Mesothelial cell of epicardium (in vitro differentiated cells): Measurements from ENCODE around the gene LCE7A. TPM values are rescaled to one million over a fixed set of nuclear protein-coding genes. Genes with fewer than 3 reads are reported as not detected.

Source experiments
- DNase-seq, 2 experiments: peaks; one replicate each; pipeline ENCODE4 v3.0.0; 2021; ENCODE audit warnings: low spot score in 2 of 2; ENCODE audit not compliant: unreplicated experiment in 2 of 2
- H3K27ac Mint-ChIP-seq: 2 replicates; pipeline ENCODE4 v1.8.0; 2021; ENCODE audit warnings: mixed read lengths
- H3K27me3 Mint-ChIP-seq: 2 replicates; pipeline ENCODE4 v1.8.0; 2021; ENCODE audit warnings: low read depth, mixed read lengths
- H3K36me3 Mint-ChIP-seq: 2 replicates; pipeline ENCODE4 v1.8.0; 2021; ENCODE audit warnings: mixed read lengths
- H3K4me1 Mint-ChIP-seq: 2 replicates; pipeline ENCODE4 v1.8.0; 2021; ENCODE audit warnings: mixed read lengths
- H3K4me3 Mint-ChIP-seq: 2 replicates; pipeline ENCODE4 v1.8.0; 2021; ENCODE audit warnings: mild to moderate bottlenecking, moderate library complexity, mixed read lengths
- H3K9me3 Mint-ChIP-seq: 2 replicates; pipeline ENCODE4 v1.8.0; 2021; ENCODE audit warnings: mixed read lengths
- CTCF ChIP-seq: fragments of 200-600 bp; sonication (generic); IDR thresholded peaks from one replicate; pipeline ENCODE4 v1.5.0; 2021; ENCODE audit warnings: antibody characterized with exemption; ENCODE audit not compliant: unreplicated experiment
- total RNA-seq: library from RNA; stranded (reverse); gene quantifications from 3 replicates; pipeline ENCODE4 v1.2.1, GENCODE V29; 2021

Gene LCE7A
- total RNA-seq, 1 donor from 2014 or later, result not detected

GRCh38 chr1:152871731-152872126 is 11.9 kb downstream of the LCE7A start:
- DNase-seq, result no peak
- Mint-ChIP-seq H3K27ac (no peak overlapping the region), H3K27me3 (no peaks in the 10 kb centered on the region), H3K4me1 (peaks cover 2% of the 10 kb centered on the region), H3K4me3 (no peak overlapping the region), H3K9me3 (peaks cover 3% of the 10 kb centered on the region), H3K36me3 (no peaks in the 10 kb centered on the region)
- TF ChIP-seq CTCF, result no peak

GRCh38 chr1:152873495-152873894 is 13.7 kb downstream of the LCE7A start:
- H3K36me3 Mint-ChIP-seq, result no peaks in the 10 kb centered on the region
- DNase-seq, result no peak
- no peaks in the 10 kb centered on the region for H3K27me3 Mint-ChIP-seq
- peaks cover 2% of the 10 kb centered on the region for H3K4me1 Mint-ChIP-seq
- peaks cover 17% of the 10 kb centered on the region for H3K9me3 Mint-ChIP-seq
- H3K4me3 Mint-ChIP-seq, result no peak overlapping the region
- H3K27ac Mint-ChIP-seq, result no peak overlapping the region
- no peak for TF ChIP-seq CTCF

- Mint-ChIP-seq H3K27ac (no peak overlapping the region), H3K4me1 (peaks cover 2% of the 10 kb centered on the region), H3K9me3 (peaks cover 35% of the 10 kb centered on the region), H3K27me3 (no peaks in the 10 kb centered on the region), H3K36me3 (no peaks in the 10 kb centered on the region), H3K4me3 (no peak overlapping the region)
- DNase-seq, result no peak
- no peak for TF ChIP-seq CTCF
Measured at GRCh38 chr1:152876827-152877226, 17.0 kb downstream of the LCE7A start.

GRCh38 chr1:152878042-152878441 is 18.2 kb downstream of the LCE7A start, which contains the start of gene SMCP:
Gene SMCP (plus strand): TSS chr1:152878322. CDS start chr1:152884423, 6,101 bp downstream.
- Mint-ChIP-seq H3K27ac (no peak within 1 kb of the TSS), H3K27me3 (no peaks in the 10 kb centered on the region), H3K36me3 (no peaks in the 10 kb centered on the region), H3K4me3 (no peak within 1 kb of the TSS), H3K4me1 (peaks cover 2% of the 10 kb centered on the region), H3K9me3 (peaks cover 39% of the 10 kb centered on the region)
- DNase-seq, result no peak
- peak; percentile 16 for TF ChIP-seq CTCF

- Mint-ChIP-seq H3K4me3 (no peak overlapping the region), H3K27me3 (no peaks in the 10 kb centered on the region), H3K27ac (no peak overlapping the region), H3K36me3 (no peaks in the 10 kb centered on the region), H3K4me1 (no peaks in the 10 kb centered on the region), H3K9me3 (peaks cover 48% of the 10 kb centered on the region)
- no peak for DNase-seq
- no peak for TF ChIP-seq CTCF
Measured at GRCh38 chr1:152879559-152880198, 19.9 kb downstream of the LCE7A start.
